Right ventricle myocardium superior (tissue), 1 donor: ENCODE data around the gene C8G. TPM values are rescaled to one million over a fixed set of nuclear protein-coding genes. Genes with fewer than 3 reads are reported as not detected.
A peak's percentile ranks its signal among the peaks of the same experiment; 100 is the strongest.

Experiments used
- ATAC-seq: fragments of 200-7000 bp; cut with Tn5 transposase; one replicate; pipeline ENCODE4 v1.9.1; 2020; ENCODE audit warnings: mild to moderate bottlenecking; ENCODE audit not compliant: poor library complexity
- DNase-seq: peaks from one replicate; pipeline ENCODE4 v3.0.0-alpha.2; 2020
- intact Hi-C: fragments of 100-400 bp; cut with DNase I; formaldehyde crosslinking; loops from one replicate; pipeline ENCODE4 v1.11.2; 2022
- total RNA-seq: library from RNA; stranded (reverse); fragmentation: NEBNext Ultra II Directional; extraction: Animal tissue kit (Norgen Biotek cat#: 25700); gene quantifications from one replicate; pipeline ENCODE4 v1.2.1, GENCODE V29; 2021
- donor health status: DM: no; HTN: yes; CAD: no; lungs with severe emphysema.

The C8G gene
- total RNA-seq, 1 donor from 2014 or later: 1.1 TPM

DNA sequence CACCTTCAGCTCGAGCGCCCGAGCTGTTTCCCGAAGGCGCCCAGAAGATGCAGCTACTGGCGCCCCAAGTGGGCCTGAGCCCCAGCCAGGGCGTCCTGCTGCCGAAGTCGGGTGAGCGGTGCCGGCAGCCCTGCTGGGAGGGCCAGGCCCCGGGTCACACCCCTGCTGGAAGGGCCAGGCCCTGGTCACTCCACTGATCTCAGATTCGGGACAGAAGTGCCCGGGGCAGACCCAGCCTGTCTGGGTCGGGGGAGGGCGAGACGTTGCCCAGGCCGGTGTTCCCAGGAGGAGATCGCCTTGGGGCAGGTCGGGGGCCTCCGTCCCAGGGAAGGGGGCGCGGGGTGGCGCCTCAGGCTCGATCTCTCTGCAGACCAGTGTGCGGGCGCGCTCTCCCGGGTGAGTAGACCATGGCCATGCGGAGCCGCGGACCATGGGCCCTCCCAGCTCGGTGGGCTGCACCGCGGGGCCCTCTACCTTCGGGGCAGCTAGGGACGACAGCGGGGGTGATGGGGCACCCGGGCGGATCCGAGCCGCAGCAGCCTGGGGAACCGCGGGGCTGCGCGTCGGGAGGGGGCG lies 40.1 kb downstream of the C8G start:
- ATAC-seq (peak; percentile 5), DNase-seq (no peak)
- intact Hi-C loops: no loop called here

DNA sequence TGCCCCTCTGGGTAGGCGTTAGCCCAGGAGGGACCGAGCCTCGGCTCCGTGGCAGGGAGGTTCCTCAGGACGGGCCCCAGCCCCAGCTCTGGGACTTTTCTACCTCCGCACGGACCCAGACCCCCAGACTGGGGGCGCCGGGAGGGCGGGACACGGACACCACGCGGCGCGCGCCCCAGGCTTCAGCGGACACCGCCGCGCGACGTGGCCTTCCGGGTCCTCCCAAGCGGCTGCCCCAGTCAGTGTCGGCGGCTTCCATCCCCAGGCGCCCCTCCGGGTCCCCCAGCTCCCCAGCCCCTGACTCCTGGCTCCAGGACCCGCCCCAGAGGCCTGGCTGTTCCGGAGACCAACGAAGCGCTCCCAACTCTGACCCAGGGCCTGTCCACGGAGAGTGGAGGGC lies 40.8 kb downstream of the C8G start:
- no peak for ATAC-seq
- intact Hi-C loops: no loop called here
- no peak for DNase-seq

DNA sequence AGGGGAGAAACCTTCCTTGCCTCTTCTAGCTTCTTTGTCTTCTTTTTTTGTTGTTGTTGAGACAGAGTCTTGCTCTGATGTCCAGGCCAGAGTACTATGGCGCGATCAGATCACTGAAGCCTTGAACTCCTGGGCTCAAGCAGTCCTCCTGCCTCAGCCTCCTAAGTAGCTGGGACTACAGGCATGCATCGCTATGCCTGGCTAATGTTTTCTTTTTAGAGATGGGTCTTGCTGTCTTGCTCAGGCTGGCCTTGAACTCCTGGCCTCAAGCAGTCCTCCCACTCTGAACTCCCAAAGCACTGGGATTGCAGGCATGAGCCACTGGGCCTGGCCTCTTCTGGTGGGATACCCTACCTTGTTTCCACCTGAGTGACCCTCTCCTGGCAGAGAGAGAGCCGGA lies 43.8 kb downstream of the C8G start:
- ATAC-seq (no peak), DNase-seq (no peak)
- intact Hi-C loops: no loop called here

DNA sequence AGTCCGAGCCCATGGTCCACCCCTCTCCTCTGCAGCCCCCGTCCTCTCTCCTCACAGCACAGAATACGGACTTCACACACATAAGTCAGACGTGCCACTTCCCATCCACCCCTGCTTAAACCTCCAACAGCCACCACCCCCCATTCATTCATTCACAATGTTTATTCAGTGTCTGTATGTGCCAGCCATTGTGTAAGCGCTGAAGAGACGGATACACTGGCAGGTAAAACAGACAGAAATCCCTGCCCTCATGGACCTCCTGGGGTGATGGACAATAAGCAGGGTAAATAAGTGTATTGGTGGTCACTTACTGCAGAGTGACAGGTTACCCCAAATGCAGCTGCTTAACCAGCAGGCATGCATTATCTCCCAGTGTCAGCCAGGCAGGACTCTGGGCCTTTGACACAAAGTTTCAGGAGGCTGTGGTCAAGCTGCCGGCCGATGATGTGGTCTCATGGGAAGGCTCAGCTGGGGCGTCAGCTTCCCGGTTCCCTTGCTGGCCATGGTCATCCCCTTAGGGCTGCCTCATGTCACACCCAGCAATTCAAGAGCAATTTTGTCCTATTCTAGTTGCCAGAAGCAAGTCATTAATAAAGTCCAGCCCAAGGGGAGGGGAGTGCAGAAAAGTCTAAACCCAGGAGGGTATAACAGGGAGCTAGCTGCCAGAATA lies 45.3 kb downstream of the C8G start:
- DNase-seq: no peak
- intact Hi-C loops: no loop called here
- no peak for ATAC-seq

DNA sequence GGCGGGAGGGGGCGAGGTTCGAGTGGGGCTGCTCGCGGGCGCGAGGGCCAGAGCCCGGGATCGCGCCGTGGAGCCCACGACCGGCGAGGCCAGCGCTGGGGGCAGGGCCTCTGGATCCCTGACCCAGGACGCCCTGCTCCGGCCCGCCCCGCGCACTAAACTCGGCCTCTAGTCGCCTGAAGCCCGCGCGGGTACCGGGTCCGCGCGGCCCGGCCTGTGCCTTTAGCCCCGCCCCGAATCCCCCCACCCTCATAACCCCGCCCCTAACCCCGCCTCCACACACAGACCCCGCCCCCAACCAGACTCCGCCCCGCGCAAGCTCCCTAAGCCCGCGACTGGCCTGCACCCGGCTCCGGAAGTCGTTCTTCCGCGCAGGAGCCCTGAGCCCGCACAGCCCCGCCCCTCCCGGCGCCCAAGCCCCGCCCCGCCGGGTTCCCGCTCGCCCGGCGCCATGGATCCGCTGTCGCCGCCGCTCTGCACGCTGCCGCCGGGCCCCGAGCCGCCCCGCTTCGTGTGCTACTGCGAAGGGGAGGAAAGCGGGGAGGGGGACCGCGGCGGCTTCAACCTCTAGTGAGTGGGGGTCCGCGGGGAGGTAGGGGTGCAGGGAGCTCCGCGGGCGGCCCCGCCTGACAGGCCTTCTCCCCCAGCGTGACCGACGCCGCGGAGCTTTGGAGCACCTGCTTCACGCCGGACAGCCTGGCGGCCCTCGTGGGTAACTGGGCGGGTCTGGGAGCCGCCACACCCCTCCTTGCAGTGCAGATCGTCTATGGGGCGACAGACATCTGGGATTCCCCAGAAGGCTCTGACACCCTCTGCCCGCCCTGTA lies 47.2 kb downstream of the C8G start, which contains the start of gene PAXX:
Gene PAXX (plus strand): TSS at position 430 of the 826 bp plus-strand sequence. CDS start 22 bp downstream, at position 452.
- intact Hi-C loops: no loop called here
- DNase-seq (peak; percentile 96), ATAC-seq (peak; percentile 96)

DNA sequence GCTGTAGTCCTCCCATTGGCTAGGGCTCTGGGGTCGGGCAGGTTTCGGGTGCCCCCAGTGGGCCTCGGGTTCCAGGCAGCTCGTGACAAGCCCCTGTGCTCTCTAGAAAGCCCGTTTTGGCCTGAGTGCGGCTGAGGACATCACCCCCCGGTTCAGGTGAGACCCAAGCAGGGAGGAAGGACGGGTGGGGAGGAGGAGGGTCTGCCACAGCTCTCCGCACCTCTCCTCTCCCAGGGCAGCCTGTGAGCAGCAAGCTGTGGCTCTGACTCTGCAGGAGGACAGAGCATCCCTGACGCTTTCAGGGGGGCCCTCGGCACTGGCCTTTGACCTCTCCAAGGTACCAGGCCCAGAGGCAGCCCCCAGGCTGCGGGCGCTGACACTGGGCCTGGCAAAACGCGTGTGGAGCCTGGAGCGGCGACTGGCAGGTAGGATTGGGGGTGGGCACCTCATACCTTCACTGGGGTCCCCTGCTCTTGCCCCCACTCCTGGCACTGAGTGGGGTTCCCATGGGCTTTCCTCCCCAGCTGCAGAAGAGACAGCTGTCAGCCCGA lies 47.9 kb downstream of the C8G start:
- no peak for DNase-seq
- intact Hi-C loops: no loop called here
- ATAC-seq: no peak

DNA sequence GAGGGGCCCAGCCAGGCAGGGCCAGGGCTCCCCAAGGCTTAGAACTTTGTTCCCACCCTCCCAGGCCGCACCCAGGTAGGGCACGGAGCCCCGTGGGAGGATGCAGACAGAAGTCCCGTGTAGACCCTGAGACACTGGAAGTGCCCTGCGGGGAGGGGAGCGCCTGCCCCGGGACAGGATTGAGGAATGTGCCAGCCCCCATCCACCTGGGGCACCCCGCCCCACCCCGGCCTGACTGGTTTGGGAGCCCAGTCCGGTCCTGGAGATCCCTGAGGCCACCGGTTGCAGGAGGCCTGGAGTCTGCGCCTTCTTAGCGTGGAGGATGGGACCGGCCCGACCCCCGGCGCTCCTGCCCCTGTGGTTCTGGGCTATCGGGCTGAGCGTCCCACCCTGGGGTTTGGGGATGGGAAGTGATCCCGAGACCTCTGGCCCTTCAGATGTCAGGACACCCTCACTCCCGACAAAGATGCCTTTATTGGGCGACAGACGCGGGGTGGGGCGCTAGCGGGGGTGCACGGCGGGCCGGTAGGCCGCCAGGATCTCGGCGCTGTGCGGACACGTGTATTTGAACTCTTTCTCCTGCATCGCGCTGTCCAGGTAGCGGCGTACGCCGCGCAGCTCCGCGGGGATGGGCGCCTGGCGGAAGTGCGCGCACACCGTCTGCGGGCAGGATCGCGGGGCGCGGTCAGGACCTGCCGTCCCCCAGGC lies 49.3 kb downstream of the C8G start:
- ATAC-seq (no peak), DNase-seq (no peak)
- intact Hi-C loops: no loop called here

DNA sequence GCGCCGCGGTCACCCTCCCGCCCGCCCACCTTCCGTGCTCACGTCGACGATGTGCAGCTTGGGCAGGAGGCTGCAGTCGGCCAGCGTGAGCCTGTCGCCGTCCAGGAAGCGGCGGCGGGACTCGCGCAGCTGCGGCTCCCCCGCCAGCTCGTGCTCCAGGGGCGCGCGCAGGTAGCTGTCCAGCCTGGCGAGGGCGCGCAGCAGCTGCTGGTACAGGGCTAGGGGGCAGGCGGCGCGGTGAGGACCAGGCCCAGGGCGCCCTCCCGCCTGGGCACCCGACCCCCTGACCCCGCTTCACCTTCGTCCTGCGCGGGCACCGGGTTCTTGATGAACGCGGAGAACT lies 49.8 kb downstream of the C8G start:
- DNase-seq (no peak), ATAC-seq (no peak)
- intact Hi-C loops: no loop called here

DNA sequence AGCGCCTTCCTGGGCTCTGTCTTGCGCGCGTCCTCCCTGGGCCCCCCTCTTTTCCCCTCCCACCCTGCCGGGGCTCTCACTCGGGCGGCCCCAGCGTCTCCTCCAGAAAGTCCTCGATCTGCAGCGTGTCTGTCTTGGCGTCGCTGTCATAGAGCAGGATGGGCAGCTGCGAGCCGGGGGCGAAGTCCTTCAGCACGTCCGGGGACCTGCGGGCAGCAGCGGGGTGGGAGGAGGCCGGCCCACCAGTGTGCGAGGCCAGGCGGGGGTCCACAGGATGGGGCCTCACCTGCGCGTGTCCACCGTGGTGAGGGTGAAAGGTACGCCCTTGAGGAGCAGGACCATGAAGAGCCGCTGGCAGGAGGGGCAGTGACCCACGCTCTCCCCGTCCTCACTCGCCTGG lies 50.3 kb downstream of the C8G start:
- ATAC-seq: no peak
- no peak for DNase-seq
- intact Hi-C loops: no loop called here

DNA sequence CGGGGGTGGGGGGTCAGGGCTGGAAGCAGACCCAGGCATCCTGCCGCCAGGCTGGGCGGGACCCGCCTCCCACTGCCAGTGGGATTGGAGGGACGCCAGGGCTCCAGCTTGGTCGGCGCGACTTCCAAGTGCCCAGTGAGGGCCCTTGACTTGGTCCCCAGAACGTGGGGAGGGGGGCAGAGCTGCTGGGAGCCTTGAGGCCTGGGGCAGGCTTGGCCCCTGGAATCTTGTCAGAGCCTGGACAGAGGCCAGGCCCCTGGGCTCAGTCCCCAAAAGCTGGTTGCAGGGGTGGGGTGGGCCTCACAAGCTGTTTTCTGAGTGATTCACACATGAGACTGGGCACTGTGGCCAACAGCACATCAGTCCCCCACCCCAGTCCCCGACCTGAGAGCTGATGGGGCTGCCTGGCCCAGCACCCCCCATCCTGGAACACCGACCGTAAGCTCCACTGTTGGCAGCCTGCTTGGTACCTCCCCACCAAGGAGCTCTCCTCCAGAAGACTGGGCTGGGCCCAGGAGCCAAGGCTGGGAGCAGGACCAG lies 50.8 kb downstream of the C8G start:
- ATAC-seq: no peak
- intact Hi-C loops: no loop called here

More for the DNA sequence above, 50.8 kb downstream of the C8G start:
- DNase-seq: no peak

Other genes with a start within 250 kb of the C8G start
- gene DIPK1B, start 232.7 kb upstream of the C8G start, total RNA-seq: 15.1 TPM
- 7.7 TPM for gene LCN10, start 202.3 kb upstream of the C8G start, total RNA-seq
- 13.0 TPM for gene LCN6, start 196.7 kb upstream of the C8G start, total RNA-seq
- gene LCN8, start 187.0 kb upstream of the C8G start, total RNA-seq: not detected
- gene LCN15, start 180.7 kb upstream of the C8G start, total RNA-seq: not detected
- 70.9 TPM for gene TMEM141, start 153.9 kb upstream of the C8G start, total RNA-seq
- 1.5 TPM for gene CCDC183, start 148.9 kb upstream of the C8G start, total RNA-seq
- gene RABL6, start 137.3 kb upstream of the C8G start, total RNA-seq: 68.0 TPM
- gene AJM1, start 102.8 kb upstream of the C8G start, total RNA-seq: 7.3 TPM
- gene PHPT1, start 95.8 kb upstream of the C8G start, total RNA-seq: 345 TPM
- 13.2 TPM for gene MAMDC4, start 92.9 kb upstream of the C8G start, total RNA-seq
- 325 TPM for gene EDF1, start 78.9 kb upstream of the C8G start, total RNA-seq
- gene TRAF2, start 58.7 kb upstream of the C8G start, total RNA-seq: 9.1 TPM
- 142 TPM for gene FBXW5, start 505 bp upstream of the C8G start, total RNA-seq
- 2.1 TPM for gene LCN12, start 7.0 kb downstream of the C8G start, total RNA-seq
- gene PTGDS, start 32.3 kb downstream of the C8G start, total RNA-seq: 6,152 TPM
- 9.7 TPM for gene LCNL1, start 37.8 kb downstream of the C8G start, total RNA-seq
- gene PAXX, start 47.2 kb downstream of the C8G start, total RNA-seq: 19.4 TPM
- 2.7 TPM for gene CLIC3, start 51.3 kb downstream of the C8G start, total RNA-seq
- 26.7 TPM for gene ABCA2, start 83.0 kb downstream of the C8G start, total RNA-seq
- not detected for gene FUT7, start 86.8 kb downstream of the C8G start, total RNA-seq
- 59.1 TPM for gene NPDC1, start 100.9 kb downstream of the C8G start, total RNA-seq
- gene ENTPD2, start 108.8 kb downstream of the C8G start, total RNA-seq: 1.9 TPM
- gene SAPCD2, start 125.3 kb downstream of the C8G start, total RNA-seq: 0.22 TPM
- 11.3 TPM for gene UAP1L1, start 132.3 kb downstream of the C8G start, total RNA-seq
- 20.3 TPM for gene MAN1B1, start 141.7 kb downstream of the C8G start, total RNA-seq
- gene DPP7, start 169.5 kb downstream of the C8G start, total RNA-seq: 153 TPM
- not detected for gene GRIN1, start 193.9 kb downstream of the C8G start, total RNA-seq
- not detected for gene LRRC26, start 224.8 kb downstream of the C8G start, total RNA-seq
- not detected for gene TMEM210, start 226.8 kb downstream of the C8G start, total RNA-seq
- 33.9 TPM for gene ANAPC2, start 243.3 kb downstream of the C8G start, total RNA-seq
- 73.7 TPM for gene SSNA1, start 243.4 kb downstream of the C8G start, total RNA-seq